WTC11 (cell line): ENCODE measurements around the gene TMEM45B. TPM values are rescaled to one million over a fixed set of nuclear protein-coding genes. Genes with fewer than 3 reads are reported as not detected.
A peak's percentile ranks its signal among the peaks of the same experiment; 100 is the strongest.

Source experiments
- ATAC-seq: fragments of 200-7000 bp; cut with Tn5 transposase; 2 replicates; pipeline ENCODE4 v1.10.0; 2021; ENCODE audit warnings: mild to moderate bottlenecking, moderate library complexity
- CTCF ChIA-PET: fragments of 300-600 bp; sonication (Branson Sonifier 250); formaldehyde crosslinking; loops from one replicate; lab custom pipeline; 2021; ENCODE audit warnings: antibody characterized with exemption; lab: Charles Lee
- POLR2A ChIA-PET: fragments of 350-600 bp; sonication (Branson Sonifier 250); formaldehyde crosslinking; loops from one replicate; lab custom pipeline; 2021; ENCODE audit warnings: antibody characterized with exemption; lab: Charles Lee
- DNase-seq: peaks from one replicate; pipeline ENCODE4 v3.0.0; 2021; ENCODE audit warnings: low spot score
- H3K27ac Mint-ChIP-seq: 2 replicates; pipeline ENCODE4 v1.8.0; 2021; ENCODE audit warnings: mixed read lengths
- H3K27me3 Mint-ChIP-seq: 2 replicates; pipeline ENCODE4 v1.8.0; 2021; ENCODE audit warnings: low read depth, mild to moderate bottlenecking, moderate library complexity, mixed read lengths
- H3K36me3 Mint-ChIP-seq: 2 replicates; pipeline ENCODE4 v1.8.0; 2021; ENCODE audit warnings: mixed read lengths
- H3K4me1 Mint-ChIP-seq: 2 replicates; pipeline ENCODE4 v1.8.0; 2022; ENCODE audit warnings: mixed read lengths
- H3K4me3 Mint-ChIP-seq: 2 replicates; pipeline ENCODE4 v1.8.0; 2021; ENCODE audit warnings: mild to moderate bottlenecking, moderate library complexity, mixed read lengths
- H3K9me3 Mint-ChIP-seq: 2 replicates; pipeline ENCODE4 v1.8.0; 2021; ENCODE audit warnings: mixed read lengths
- ARID4B ChIP-seq: sonication (generic); formaldehyde crosslinking; IDR thresholded peaks from 2 replicates; pipeline ENCODE4 v1.8.0; 2023; ENCODE audit warnings: missing genetic modification reagents, mild to moderate bottlenecking, borderline replicate concordance
- CREB1 ChIP-seq: sonication (generic); formaldehyde crosslinking; IDR thresholded peaks from 2 replicates; pipeline ENCODE4 v1.8.0; 2023; ENCODE audit warnings: mild to moderate bottlenecking, missing genetic modification reagents
- E2F1 ChIP-seq: sonication (generic); formaldehyde crosslinking; IDR thresholded peaks from 2 replicates; pipeline ENCODE4 v1.8.0; 2022; ENCODE audit warnings: mild to moderate bottlenecking, missing genetic modification reagents
- E2F5 ChIP-seq: sonication (generic); formaldehyde crosslinking; IDR thresholded peaks from 2 replicates; pipeline ENCODE4 v1.8.1; 2022; ENCODE audit warnings: mild to moderate bottlenecking, moderate library complexity, missing genetic modification reagents
- FOXK1 ChIP-seq: sonication (generic); formaldehyde crosslinking; IDR thresholded peaks from 2 replicates; pipeline ENCODE4 v1.8.0; 2022; ENCODE audit warnings: mild to moderate bottlenecking, moderate library complexity, missing genetic modification reagents
- FOXP1 ChIP-seq: sonication (generic); formaldehyde crosslinking; IDR thresholded peaks from 2 replicates; pipeline ENCODE4 v1.8.0; 2022; ENCODE audit warnings: missing genetic modification reagents, mild to moderate bottlenecking, moderate library complexity, borderline replicate concordance
- FOXP4 ChIP-seq: sonication (generic); formaldehyde crosslinking; IDR thresholded peaks from 2 replicates; pipeline ENCODE4 v1.8.0; 2022; ENCODE audit warnings: mild to moderate bottlenecking, missing genetic modification reagents
- HMGXB4 ChIP-seq: sonication (generic); formaldehyde crosslinking; IDR thresholded peaks from 2 replicates; pipeline ENCODE4 v1.8.1; 2023; ENCODE audit warnings: mild to moderate bottlenecking, moderate library complexity, missing genetic modification reagents
- KAT7 ChIP-seq: sonication (generic); formaldehyde crosslinking; IDR thresholded peaks from 2 replicates; pipeline ENCODE4 v1.8.1; 2023; ENCODE audit warnings: missing genetic modification reagents, mild to moderate bottlenecking, borderline replicate concordance
- MXD4 ChIP-seq: fragments of 250-450 bp; sonication (Bioruptor Pico); IDR thresholded peaks from 2 replicates; pipeline ENCODE4 v1.8.0; 2021; ENCODE audit warnings: mild to moderate bottlenecking, moderate library complexity, borderline replicate concordance
- MYBL2 ChIP-seq: sonication (generic); formaldehyde crosslinking; IDR thresholded peaks from 2 replicates; pipeline ENCODE4 v1.8.1; 2023; ENCODE audit warnings: mild to moderate bottlenecking, moderate library complexity, missing genetic modification reagents
- NR2C2 ChIP-seq: sonication (generic); formaldehyde crosslinking; IDR thresholded peaks from 2 replicates; pipeline ENCODE4 v1.8.0; 2022; ENCODE audit warnings: mild to moderate bottlenecking, missing genetic modification reagents
- NR3C1 ChIP-seq: sonication (generic); formaldehyde crosslinking; conservative IDR thresholded peaks from 2 replicates; pipeline ENCODE4 v1.8.1; 2023; ENCODE audit warnings: low read depth, mild to moderate bottlenecking, missing genetic modification reagents
- SP1 ChIP-seq: sonication (generic); formaldehyde crosslinking; conservative IDR thresholded peaks from 2 replicates; pipeline ENCODE4 v1.8.1; 2022; ENCODE audit warnings: missing genetic modification reagents
- TEAD1 ChIP-seq: sonication (generic); formaldehyde crosslinking; IDR thresholded peaks from 2 replicates; pipeline ENCODE4 v1.8.0; 2022; ENCODE audit warnings: mild to moderate bottlenecking, missing genetic modification reagents
- USF1 ChIP-seq: sonication (generic); formaldehyde crosslinking; IDR thresholded peaks from 2 replicates; pipeline ENCODE4 v1.8.0; 2022; ENCODE audit warnings: mild to moderate bottlenecking, missing genetic modification reagents
- ZNF121 ChIP-seq: sonication (generic); formaldehyde crosslinking; IDR thresholded peaks from 2 replicates; pipeline ENCODE4 v1.8.0; 2023; ENCODE audit warnings: missing genetic modification reagents
- ZNF281 ChIP-seq: sonication (generic); formaldehyde crosslinking; IDR thresholded peaks from 2 replicates; pipeline ENCODE4 v1.8.0; 2023; ENCODE audit warnings: mild to moderate bottlenecking, missing genetic modification reagents
- ZNF423 ChIP-seq: fragments of 250-450 bp; sonication (Bioruptor Pico); IDR thresholded peaks from 2 replicates; pipeline ENCODE4 v2.1.2; 2022; ENCODE audit warnings: mild to moderate bottlenecking, moderate library complexity
- total RNA-seq: library from RNA; stranded (reverse); gene quantifications from 3 replicates; pipeline ENCODE4 v1.2.3, GENCODE V29; 2021

The TMEM45B gene
- total RNA-seq, 1 experiment from 2014 or later: 0.59 TPM

- POLR2A ChIA-PET: interaction anchor here (2.2 kb wide), 1 partner anchor 108 kb away, joined by 8 read pairs; the partner anchor contains the start of gene PRDM10
- ATAC-seq (peak; percentile 97), DNase-seq (peak; percentile 93)
- H3K27ac Mint-ChIP-seq: peak within 1 kb of the TSS; percentile 96
- peaks cover 10% of the 10 kb centered on the region for H3K9me3 Mint-ChIP-seq
- CTCF ChIA-PET: interaction anchor here (0.6 to 1.6 kb wide), 5 partner anchors 14 to 1009 kb away, joined by 3 to 12 read pairs (median 4); no protein-coding TSS in a partner anchor
- H3K36me3 Mint-ChIP-seq: peaks cover 40% of the 10 kb centered on the region
- peak within 1 kb of the TSS; percentile 93 for H3K4me3 Mint-ChIP-seq
- H3K27me3 Mint-ChIP-seq: no peaks in the 10 kb centered on the region
- H3K4me1 Mint-ChIP-seq: peaks cover 24% of the 10 kb centered on the region
- no peak for TF ChIP-seq MXD4 (CRISPR knock-in tag)
- peak; percentile 24; the same call in 1 of the 2 replicates for TF ChIP-seq TEAD1 (CRISPR knock-in tag)
- TF ChIP-seq ARID4B (CRISPR knock-in tag): peak; percentile 46; the same call in 1 of the 2 replicates
- 0 out of 2 replicates have a peak, but pooled peaks have one; percentile 52 for TF ChIP-seq FOXP1 (CRISPR knock-in tag)
- TF ChIP-seq FOXP4 (CRISPR knock-in tag): no peak
- no peak for TF ChIP-seq CREB1 (CRISPR knock-in tag)
- no peak for TF ChIP-seq NR2C2 (CRISPR knock-in tag)
- no peak; the same call in 1 of the 2 replicates for TF ChIP-seq USF1 (CRISPR knock-in tag)
- 0 out of 2 replicates have a peak, but pooled peaks have one; percentile 28 for TF ChIP-seq ZNF121 (CRISPR knock-in tag)
- TF ChIP-seq E2F1 (CRISPR knock-in tag): 0 out of 2 replicates have a peak, but pooled peaks have one; percentile 43
- no peak for TF ChIP-seq NR3C1 (CRISPR knock-in tag)
- peak; percentile 69; the same call in 1 of the 2 replicates for TF ChIP-seq ZNF281 (CRISPR knock-in tag)
- TF ChIP-seq MYBL2: peak; percentile 62; the same call in 1 of the 2 replicates
- TF ChIP-seq KAT7 (CRISPR knock-in tag): 0 out of 2 replicates have a peak, but pooled peaks have one; percentile 9
- no peak for TF ChIP-seq ZNF423 (CRISPR knock-in tag)
- TF ChIP-seq FOXK1 (CRISPR knock-in tag): 0 out of 2 replicates have a peak, but pooled peaks have one; percentile 28
- TF ChIP-seq E2F5 (CRISPR knock-in tag): 0 out of 2 replicates have a peak, but pooled peaks have one; percentile 43
- TF ChIP-seq HMGXB4 (CRISPR knock-in tag): 0 out of 2 replicates have a peak, but pooled peaks have one; percentile 53
- TF ChIP-seq SP1: peak; percentile 79
Observed at GRCh38 chr11:129895126-129896041, 79.7 kb downstream of the TMEM45B start, which contains the start of gene NFRKB. NFRKB (minus strand) TSS chr11:129895578; CDS start chr11:129892849, 2,729 bp downstream.
